Heart left ventricle (tissue), 16 donors: Measurements from ENCODE around the gene TSNAXIP1. TPM values are rescaled to one million over a fixed set of nuclear protein-coding genes. Genes with fewer than 3 reads are reported as not detected.

Experiments used
- ATAC-seq, 4 donors: fragments of 200-7000 bp; cut with Tn5 transposase; one replicate each; pipeline ENCODE4 v1.9.1; 2020 to 2022; ENCODE audit warnings: moderate library complexity in 4 of 4, mild to moderate bottlenecking in 3 of 4, moderate number of reproducible peaks in 1 of 4
- DNase-seq, 5 donors: peaks; one replicate each; pipeline ENCODE4 v3.0.0-alpha.2; 2020
- H3K27ac ChIP-seq, 12 donors: fragments of 200-600 bp; sonication (generic) in 4 of 12; one replicate each; pipeline versions ENCODE4 v1.5.0 to v1.8.0; 2016 to 2022; ENCODE audit warnings: mild to moderate bottlenecking in 2 of 12
- H3K27me3 ChIP-seq, 9 donors: fragments of 200-600 bp; sonication (generic) in 2 of 9; one replicate each; pipeline versions ENCODE4 v1.5.1 to v1.8.0; 2016 to 2022; ENCODE audit warnings: mild to moderate bottlenecking in 3 of 9
- H3K36me3 ChIP-seq, 9 donors: fragments of 200-600 bp; sonication (generic) in 2 of 9; one replicate each; pipeline versions ENCODE4 v1.5.0 to v1.8.0; 2018 to 2022; ENCODE audit warnings: mild to moderate bottlenecking in 2 of 9
- H3K4me1 ChIP-seq, 12 donors: fragments of 200-600 bp; sonication (generic) in 4 of 12; one replicate each; pipeline versions ENCODE4 v1.5.0 to v1.8.0; 2016 to 2022; ENCODE audit warnings: mild to moderate bottlenecking in 3 of 12
- H3K4me3 ChIP-seq, 12 donors: fragments of 200-600 bp; sonication (generic) in 4 of 12; one replicate each; pipeline versions ENCODE4 v1.5.0 to v1.8.0; 2017 to 2022; ENCODE audit warnings: mild to moderate bottlenecking in 9 of 12, moderate library complexity in 4 of 12
- H3K9me3 ChIP-seq, 12 donors: fragments of 200-600 bp; sonication (generic) in 4 of 12; one replicate each; pipeline versions ENCODE4 v1.5.0 to v1.8.0; 2016 to 2022; ENCODE audit warnings: mild to moderate bottlenecking in 1 of 12
- CTCF ChIP-seq, 12 donors: fragments of 200-600 bp; sonication (generic) in 4 of 12; IDR thresholded peaks; one replicate each; pipeline versions ENCODE4 v1.5.0 to v1.8.0; 2018 to 2022; ENCODE audit warnings: antibody characterized with exemption in 12 of 12, mild to moderate bottlenecking in 5 of 12
- POLR2A ChIP-seq, 2 donors: fragments of 450-650 bp; IDR thresholded peaks; one replicate each; pipeline ENCODE4 v1.6.1; 2017; ENCODE audit warnings: antibody characterized with exemption in 2 of 2, mild to moderate bottlenecking in 2 of 2, moderate library complexity in 2 of 2
- WGBS, 4 donors: extraction: QIAGEN DNeasy Blood & Tissue Kit in 2 of 4; methylation state at CpG; one replicate each; pipeline versions ENCODE4 v1.1.5 to v1.1.7; 2013 to 2018; 5-methylcytosine and 5-hydroxymethylcytosine counted together
- intact Hi-C, 10 donors: fragments of 100-400 bp; cut with DNase I; formaldehyde crosslinking; loops; one replicate each; pipeline versions ENCODE4 v1.11.1 to v1.14.2; 2022
- polyA plus RNA-seq, 2 donors: library from polyadenylated mRNA; stranded (reverse); fragments of 200-250 nt; gene quantifications; one replicate each; pipeline ENCODE4 v1.2.3, GENCODE V29; 2013
- total RNA-seq, 9 donors: library from RNA; depleted of rRNA in 2 of 9; stranded (reverse); fragments of >200 nt in 2 of 9; fragmentation: NEBNext Ultra II Directional in 3 of 9; extraction: Animal tissue kit (Norgen Biotek cat#: 25700) in 3 of 9; gene quantifications; one replicate each; pipeline versions ENCODE4 v1.1.0 to v1.2.4, GENCODE V29; 2016 to 2023
- donor health status: ischemic (EF 13 %, LVEDD 7.1; RV severe dilation, severe dysfunction).
- donor health status: healthy with polysubstance abuse.
- donor health status: DM: no; HTN: yes; CAD: no.
- donor health status: DM: no; HTN: no; CAD: no.
- donor health status: ischemic (EF 25% LVEDD 6.9; RV normal size, moderate dysfunction).
- donor health status: ischemic (EF 25% LVEDD 5.7; RV mildly dilated, moderate dysfunction).
- donor health status: healthy.
- donor health status: DM: yes; HTN: yes; CAD: no.
- donor health status: ischemic (EF 35%, LVEDD 5.7; RV mildly dilated, moderate dysfunction).
- donor health status: nonischemic (EF 11% LVEDD 7.7; RV severe dilation, severe dysfunction).
- donor health status: DM: yes; HTN: yes; CAD: no.
- donor health status: PGD.
- donor health status: ischemic (EF 29% LVEDD 5.4; RV normal size, mild dysfunction).
- donor health status: nonischemic (EF 23%, LVEDD 6.1; RV moderate dilation, normal function).

TSNAXIP1 gene
- total and polyA plus RNA-seq, 11 donors = 0.16 to 0.93 (median 0.57) TPM; not detected in 1

GRCh38 chr16:67803894-67804293, 2.8 kb upstream of the TSNAXIP1 start:
- Histone ChIP-seq H3K4me1 (peaks cover 0 to 59% (median 33%) of the 10 kb centered on the region in 12 donors), H3K27ac (no peak overlapping the region), H3K36me3 (peaks cover 0 to 50% (median 20%) of the 10 kb centered on the region in 9 donors), H3K4me3 (no peak overlapping the region), H3K9me3 (no peaks in the 10 kb centered on the region), H3K27me3 (no peaks in the 10 kb centered on the region)
- DNase-seq (no peak), ATAC-seq (no peak)
- intact Hi-C loops = loop anchor here in 5 of 10 donors (5.0 to 10.0 kb wide), 6 partner anchors 77 to 431 kb away; partner anchors contain the start of genes ESRP2 (in 1 of the 5) and RIPOR1 (in 1 of the 5)
- 86 to 94% (median 93%) methylated on average over 3 of the region's 3 CpGs for WGBS, 4 donors
- TF ChIP-seq POLR2A (IDR thresholded peaks at IDR 0.05) (no peak), CTCF (IDR thresholded peaks at IDR 0.05) (no peak)

- peak overlapping the region in 10 of 12 donors; percentile 62 to 98 (median 77) for H3K4me3 ChIP-seq
- intact Hi-C loops = loop anchor here in 8 of 10 donors (5.0 to 10.0 kb wide), 11 partner anchors 42 to 430 kb away; partner anchors contain the start of genes CENPT (in 1 of the 8), ESRP2 (in 1 of the 8), GFOD2 (in 1 of the 8) and NUTF2 (in 1 of the 8)
These were observed 1.7 kb upstream of the TSNAXIP1 start for GRCh38 chr16:67804853-67805542.

GRCh38 chr16:67805718-67806427, 816 bp upstream of the TSNAXIP1 start:
- TF ChIP-seq POLR2A (IDR thresholded peaks at IDR 0.05) (no peak), CTCF (IDR thresholded peaks at IDR 0.05) (no peak)

More at GRCh38 chr16:67804853-67805542, 1.7 kb upstream of the TSNAXIP1 start:
- ATAC-seq = no peak
- Histone ChIP-seq H3K36me3 (peaks cover 0 to 46% (median 16%) of the 10 kb centered on the region in 9 donors), H3K27me3 (no peaks in the 10 kb centered on the region), H3K27ac (peak overlapping the region in 3 of 12 donors; percentile 84 to 93 (median 91)), H3K9me3 (no peaks in the 10 kb centered on the region), H3K4me1 (peaks cover 0 to 55% (median 30%) of the 10 kb centered on the region in 12 donors)
- TF ChIP-seq CTCF (IDR thresholded peaks at IDR 0.05) (no peak), POLR2A (IDR thresholded peaks at IDR 0.05) (no peak)
- WGBS, 4 donors = 85 to 92% (median 89%) methylated on average over 4 of the region's 4 CpGs
- peak in 1 of 5 donors; percentile 10 for DNase-seq

More at GRCh38 chr16:67805718-67806427, 816 bp upstream of the TSNAXIP1 start:
- peaks cover 0 to 40% (median 16%) of the 10 kb centered on the region in 9 donors for H3K36me3 ChIP-seq
- H3K27ac ChIP-seq = peak overlapping the region in 11 of 12 donors; percentile 68 to 93 (median 84)
- intact Hi-C loops = loop anchor here in 8 of 10 donors (2.0 to 10.0 kb wide), 11 partner anchors 41 to 429 kb away; partner anchors contain the start of genes CENPT (in 1 of the 8), ESRP2 (in 1 of the 8), GFOD2 (in 1 of the 8) and NUTF2 (in 1 of the 8)
- ATAC-seq (peak in 3 of 4 donors; percentile 1 to 18 (median 6)), DNase-seq (peak in 3 of 5 donors; percentile 33 to 61 (median 45))
- H3K4me3 ChIP-seq = peak overlapping the region; percentile 62 to 98 (median 80)
- peaks cover 0 to 46% (median 22%) of the 10 kb centered on the region in 12 donors for H3K4me1 ChIP-seq
- 0 to 2% (median 1%) methylated on average over 12 to 26 of the region's 26 CpGs for WGBS, 4 donors
- H3K27me3 ChIP-seq = no peaks in the 10 kb centered on the region
- no peaks in the 10 kb centered on the region for H3K9me3 ChIP-seq
